GM12872 (cell line): ENCODE data around the gene SERINC5.

ENCODE experiments used
- CTCF ChIP-seq: IDR thresholded peaks from 3 replicates; pipeline ENCODE4 v1.5.1; 2011; ENCODE audit warnings: low read depth, mild to moderate bottlenecking, low read length, moderate library complexity; ENCODE audit not compliant: insufficient read depth

The SERINC5 gene

GRCh38 chr5:80255811-80256712 is at the start of gene SERINC5:
Gene SERINC5, minus strand, starts transcription at chr5:80256048. Its CDS starts 126 bp downstream, at chr5:80255922.
- no peak for TF ChIP-seq CTCF

DNA sequence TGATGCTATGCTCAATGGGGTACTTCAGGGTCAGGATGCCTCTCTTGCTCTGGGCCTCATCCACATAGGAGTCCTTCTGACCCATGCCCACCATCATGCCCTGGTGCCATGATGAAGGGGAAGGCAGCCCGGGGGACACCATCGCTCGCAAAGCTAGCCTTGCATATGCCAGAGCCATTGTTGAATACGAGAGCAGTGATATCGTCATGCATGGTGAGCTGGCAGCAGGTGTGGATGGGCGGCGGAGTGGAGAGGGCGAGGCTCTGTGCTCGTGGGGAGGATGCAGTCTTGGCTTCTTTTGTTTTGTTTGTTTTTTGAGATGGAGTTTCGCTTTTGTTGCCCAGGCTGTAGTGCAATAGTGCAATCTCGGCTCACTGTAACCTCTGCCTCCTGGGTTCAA is 46.8 kb upstream of the SERINC5 start:
- no peak for TF ChIP-seq CTCF

GRCh38 chr5:80300125-80300524 is 44.3 kb upstream of the SERINC5 start:
- no peak for TF ChIP-seq CTCF

GRCh38 chr5:80299601-80300000 is 43.8 kb upstream of the SERINC5 start:
- no peak for TF ChIP-seq CTCF

DNA sequence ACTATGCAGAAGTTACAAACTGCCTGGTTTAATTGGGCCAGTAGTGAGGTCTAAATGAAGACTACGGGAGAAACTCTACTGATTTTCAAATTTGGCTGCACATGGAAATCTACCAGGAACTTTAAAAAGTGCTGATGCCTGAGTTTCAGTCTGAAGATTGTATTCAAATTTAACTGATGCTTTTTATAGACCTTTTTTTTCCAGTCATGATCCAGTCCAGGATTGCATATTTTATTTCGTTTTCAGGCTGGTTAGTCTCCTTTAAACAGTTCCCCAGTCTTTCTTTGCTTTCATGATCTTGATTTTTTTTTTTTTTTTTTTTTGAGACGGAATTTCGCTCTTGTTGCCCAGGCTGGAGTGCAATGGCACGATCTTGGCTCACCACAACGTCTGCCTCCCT is 40.3 kb upstream of the SERINC5 start:
- no peak for TF ChIP-seq CTCF

DNA sequence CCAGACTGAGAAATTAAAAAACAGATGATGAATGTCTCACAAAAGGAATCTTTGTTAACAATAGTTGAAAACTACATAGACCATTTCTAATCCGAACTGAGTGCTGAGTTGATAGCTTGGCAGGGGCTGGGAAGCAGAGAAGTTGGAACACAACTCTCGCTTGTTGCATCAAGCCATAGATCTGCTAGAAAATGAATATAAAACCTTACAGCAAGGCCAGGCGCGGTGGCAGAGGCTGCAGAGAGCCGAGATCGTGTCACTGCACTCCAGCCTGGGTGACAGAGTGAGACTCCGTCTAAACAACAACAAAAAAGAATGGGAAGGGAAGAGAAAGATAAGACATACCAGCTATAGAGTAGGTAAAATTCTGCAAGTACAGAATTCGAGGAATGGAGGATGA is 35.9 kb upstream of the SERINC5 start:
- TF ChIP-seq CTCF = no peak

- no peak for TF ChIP-seq CTCF
Observed at GRCh38 chr5:80289320-80289719, 33.5 kb upstream of the SERINC5 start.
